ENCODE results near the gene BLOC1S6. TPM values are rescaled to one million over a fixed set of nuclear protein-coding genes. Genes with fewer than 3 reads are reported as not detected.

Gene BLOC1S6
- total RNA-seq, 1 donor from 2014 or later: 41.2 TPM

GRCh38 chr15:45594835-45595530 lies 7.8 kb downstream of the BLOC1S6 start:
- peak overlapping the region; percentile 30 for H3K27ac Mint-ChIP-seq

GRCh38 chr15:45603881-45604280 lies 16.7 kb downstream of the BLOC1S6 start:
- peak overlapping the region; percentile 30 for H3K4me3 Mint-ChIP-seq

More at GRCh38 chr15:45594835-45595530, 7.8 kb downstream of the BLOC1S6 start:
- no peaks in the 10 kb centered on the region for H3K9me3 Mint-ChIP-seq
- no peaks in the 10 kb centered on the region for H3K27me3 Mint-ChIP-seq
- intact Hi-C loops (cut with micrococcal nuclease): no loop called here
- no peak for TF ChIP-seq CTCF (IDR thresholded peaks at IDR 0.05)
- peaks cover 26% of the 10 kb centered on the region for H3K4me1 Mint-ChIP-seq
- peaks cover 48% of the 10 kb centered on the region for H3K36me3 Mint-ChIP-seq (ENCODE audit: low read depth)
- CTCF ChIA-PET: interaction anchor here (1.0 to 2.3 kb wide), 3 partner anchors 17 to 138 kb away, joined by 3 to 6 read pairs (median 5); no protein-coding TSS in a partner anchor
- POLR2A ChIA-PET: no interaction called here
- H3K4me3 Mint-ChIP-seq: no peak overlapping the region
- no peak for ATAC-seq (ENCODE audit: low read depth)
- DNase-seq: no peak

GRCh38 chr15:45604326-45604725 lies 17.1 kb downstream of the BLOC1S6 start:
- CTCF ChIA-PET: interaction anchor here (1.0 to 1.2 kb wide), 3 partner anchors 10 to 147 kb away, joined by 3 read pairs; partner anchors contain the start of gene BLOC1S6
- no peak for TF ChIP-seq CTCF (IDR thresholded peaks at IDR 0.05)
- Mint-ChIP-seq H3K4me1 (peaks cover 47% of the 10 kb centered on the region), H3K27me3 (no peaks in the 10 kb centered on the region), H3K27ac (peak overlapping the region; percentile 64), H3K9me3 (no peaks in the 10 kb centered on the region), H3K4me3 (peak overlapping the region; percentile 30), H3K36me3 (ENCODE audit: low read depth) (peaks cover 34% of the 10 kb centered on the region)
- POLR2A ChIA-PET: interaction anchor here (0.6 to 3.2 kb wide), 4 partner anchors 17 to 1780 kb away, joined by 3 to 25 read pairs (median 4); partner anchors contain the start of genes BLOC1S6 and MFAP1
- ATAC-seq (ENCODE audit: low read depth) (no peak), DNase-seq (no peak)
- intact Hi-C loops (cut with micrococcal nuclease): no loop called here

More at GRCh38 chr15:45603881-45604280, 16.7 kb downstream of the BLOC1S6 start:
- ATAC-seq (ENCODE audit: low read depth): peak; percentile 52
- intact Hi-C loops (cut with micrococcal nuclease): loop anchor here (1.0 kb wide), 1 partner anchor 17 kb away; the partner anchor contains the start of gene BLOC1S6
- Mint-ChIP-seq H3K4me1 (peaks cover 47% of the 10 kb centered on the region), H3K9me3 (no peaks in the 10 kb centered on the region), H3K27ac (peak overlapping the region; percentile 64), H3K27me3 (no peaks in the 10 kb centered on the region), H3K36me3 (ENCODE audit: low read depth) (peaks cover 31% of the 10 kb centered on the region)
- CTCF ChIA-PET: interaction anchor here (1.0 to 2.2 kb wide), 4 partner anchors 10 to 146 kb away, joined by 3 to 10 read pairs (median 3); partner anchors contain the start of gene BLOC1S6
- DNase-seq: no peak
- POLR2A ChIA-PET: interaction anchor here (0.6 to 3.2 kb wide), 4 partner anchors 17 to 1779 kb away, joined by 3 to 25 read pairs (median 4); partner anchors contain the start of genes BLOC1S6 and MFAP1
- no peak for TF ChIP-seq CTCF (IDR thresholded peaks at IDR 0.05)

GRCh38 chr15:45606413-45606812 lies 19.2 kb downstream of the BLOC1S6 start:
- Mint-ChIP-seq H3K27me3 (no peaks in the 10 kb centered on the region), H3K4me1 (peaks cover 42% of the 10 kb centered on the region), H3K27ac (peak overlapping the region; percentile 56), H3K9me3 (no peaks in the 10 kb centered on the region), H3K4me3 (no peak overlapping the region), H3K36me3 (ENCODE audit: low read depth) (peaks cover 28% of the 10 kb centered on the region)
- no peak for DNase-seq
- ATAC-seq (ENCODE audit: low read depth): no peak
- ChIA-PET CTCF (interaction anchor here (1.0 to 1.2 kb wide), 3 partner anchors 19 to 149 kb away, joined by 3 to 4 read pairs (median 3); partner anchors contain the start of gene BLOC1S6), POLR2A (interaction anchor here (0.7 to 1.2 kb wide), 4 partner anchors 19 to 405 kb away, joined by 3 to 7 read pairs (median 4); partner anchors contain the start of gene BLOC1S6)
- intact Hi-C loops (cut with micrococcal nuclease): no loop called here
- no peak for TF ChIP-seq CTCF (IDR thresholded peaks at IDR 0.05)

GRCh38 chr15:45606841-45607240 lies 19.7 kb downstream of the BLOC1S6 start:
- CTCF ChIA-PET: interaction anchor here (1.0 to 1.5 kb wide), 4 partner anchors 19 to 176 kb away, joined by 3 to 5 read pairs (median 4); partner anchors contain the start of gene BLOC1S6
- Mint-ChIP-seq H3K4me3 (no peak overlapping the region), H3K4me1 (peaks cover 40% of the 10 kb centered on the region), H3K27ac (peak overlapping the region; percentile 72), H3K36me3 (ENCODE audit: low read depth) (peaks cover 26% of the 10 kb centered on the region), H3K9me3 (no peaks in the 10 kb centered on the region), H3K27me3 (no peaks in the 10 kb centered on the region)
- TF ChIP-seq CTCF (IDR thresholded peaks at IDR 0.05): no peak
- POLR2A ChIA-PET: interaction anchor here (0.7 to 1.2 kb wide), 4 partner anchors 20 to 406 kb away, joined by 3 to 7 read pairs (median 4); partner anchors contain the start of gene BLOC1S6
- intact Hi-C loops (cut with micrococcal nuclease): no loop called here
- no peak for DNase-seq
- no peak for ATAC-seq (ENCODE audit: low read depth)

All from activated B cell treated with CpG ODN at 0.5 μM for 24 hours (primary cell).